Stimulated activated CD8-positive, alpha-beta memory T cell treated with anti-CD3 and anti-CD28 coated beads, Interleukin-12 subunit alpha, Interleukin-12 subunit beta, amount 100 ng/mL, for 24 hours (primary cell): ENCODE measurements around the gene JAM3.

ENCODE experiments used
- DNase-seq: peaks from one replicate; pipeline ENCODE4 v3.0.0-alpha.2; 2020; ENCODE audit errors: extremely low read depth

JAM3 gene

DNA sequence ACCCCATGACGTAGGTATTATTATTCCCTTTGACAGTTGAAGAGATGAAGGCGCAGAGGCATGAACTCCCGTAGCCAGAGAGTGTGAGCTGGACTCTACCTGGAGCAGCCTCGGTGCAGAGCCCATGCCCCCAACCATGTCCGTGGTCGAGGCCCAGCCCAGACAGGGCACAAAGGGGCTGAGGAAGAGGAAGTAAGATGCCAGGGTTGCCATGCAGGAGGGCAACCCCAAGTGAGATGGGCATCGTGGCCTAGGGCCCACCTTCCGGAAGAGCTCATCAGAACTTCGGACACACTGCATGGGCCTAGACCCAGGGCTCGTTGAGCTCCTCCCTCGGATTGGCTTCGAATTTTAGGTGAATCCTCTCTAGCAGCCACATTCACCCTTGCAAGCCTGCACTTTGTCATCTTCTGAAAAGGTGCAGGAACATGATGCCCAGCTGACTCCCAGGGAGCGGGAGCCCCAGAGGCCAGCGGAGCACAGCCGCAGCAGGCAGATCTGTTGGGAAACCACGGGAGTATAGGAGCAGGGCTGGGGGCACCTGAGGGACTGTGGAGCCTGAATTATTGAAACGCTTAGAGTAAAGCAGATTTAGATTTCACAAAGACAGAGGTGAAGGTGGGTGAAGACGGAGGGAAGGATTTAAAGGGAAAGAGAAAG is 29.0 kb upstream of the JAM3 start:
- no peak for DNase-seq

DNA sequence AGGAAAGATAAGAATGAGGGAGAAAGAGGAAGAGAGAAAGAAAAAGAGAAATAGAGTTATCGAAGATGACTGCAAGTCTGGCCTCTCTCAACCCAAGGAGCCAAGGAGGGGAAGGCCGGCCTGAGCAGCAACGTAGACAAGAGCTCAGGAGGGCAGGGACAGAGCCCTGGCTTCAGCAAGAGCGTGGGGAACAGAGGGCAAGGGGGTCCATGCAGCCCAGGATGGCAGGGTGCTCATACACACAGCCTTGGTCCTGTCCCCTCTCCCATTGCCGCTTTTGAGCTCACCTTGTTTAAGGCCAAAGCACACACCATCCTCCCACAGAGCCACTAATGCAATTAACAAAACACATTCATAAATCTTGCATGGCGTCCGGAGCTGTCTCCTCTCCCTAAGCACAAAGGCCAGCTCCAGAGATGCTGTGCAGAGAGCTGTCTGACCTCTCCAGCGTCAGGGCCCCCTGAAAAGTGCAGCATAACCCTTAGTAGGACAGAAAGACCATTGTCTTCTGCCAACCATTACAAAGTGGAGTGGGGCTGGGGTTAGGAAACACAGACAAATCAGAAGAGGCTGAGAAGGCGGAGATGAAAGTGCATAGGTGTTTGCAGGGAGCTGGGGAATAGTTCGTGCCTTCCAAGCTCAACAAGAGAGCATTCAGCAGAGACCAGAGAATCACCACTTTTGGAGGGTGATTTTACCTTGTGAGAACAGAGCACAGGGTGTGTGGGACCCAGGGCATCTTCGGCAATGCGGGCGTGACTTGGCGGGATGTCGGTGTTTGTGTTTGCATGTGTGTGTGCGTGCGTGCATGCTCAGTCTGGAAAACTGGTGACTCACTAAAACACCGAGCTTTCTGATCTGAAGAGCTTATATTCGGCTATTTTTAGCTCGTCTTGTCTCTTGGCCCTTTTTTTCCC is 28.2 kb upstream of the JAM3 start:
- DNase-seq = no peak

GRCh38 chr11:134041349-134041748 is 27.5 kb upstream of the JAM3 start:
- no peak for DNase-seq

GRCh38 chr11:134041791-134042696 is 26.8 kb upstream of the JAM3 start:
- DNase-seq = no peak

GRCh38 chr11:134043821-134044420 is 25.0 kb upstream of the JAM3 start:
- no peak for DNase-seq

- DNase-seq = no peak
These were observed 24.2 kb upstream of the JAM3 start for GRCh38 chr11:134044514-134045284.

DNA sequence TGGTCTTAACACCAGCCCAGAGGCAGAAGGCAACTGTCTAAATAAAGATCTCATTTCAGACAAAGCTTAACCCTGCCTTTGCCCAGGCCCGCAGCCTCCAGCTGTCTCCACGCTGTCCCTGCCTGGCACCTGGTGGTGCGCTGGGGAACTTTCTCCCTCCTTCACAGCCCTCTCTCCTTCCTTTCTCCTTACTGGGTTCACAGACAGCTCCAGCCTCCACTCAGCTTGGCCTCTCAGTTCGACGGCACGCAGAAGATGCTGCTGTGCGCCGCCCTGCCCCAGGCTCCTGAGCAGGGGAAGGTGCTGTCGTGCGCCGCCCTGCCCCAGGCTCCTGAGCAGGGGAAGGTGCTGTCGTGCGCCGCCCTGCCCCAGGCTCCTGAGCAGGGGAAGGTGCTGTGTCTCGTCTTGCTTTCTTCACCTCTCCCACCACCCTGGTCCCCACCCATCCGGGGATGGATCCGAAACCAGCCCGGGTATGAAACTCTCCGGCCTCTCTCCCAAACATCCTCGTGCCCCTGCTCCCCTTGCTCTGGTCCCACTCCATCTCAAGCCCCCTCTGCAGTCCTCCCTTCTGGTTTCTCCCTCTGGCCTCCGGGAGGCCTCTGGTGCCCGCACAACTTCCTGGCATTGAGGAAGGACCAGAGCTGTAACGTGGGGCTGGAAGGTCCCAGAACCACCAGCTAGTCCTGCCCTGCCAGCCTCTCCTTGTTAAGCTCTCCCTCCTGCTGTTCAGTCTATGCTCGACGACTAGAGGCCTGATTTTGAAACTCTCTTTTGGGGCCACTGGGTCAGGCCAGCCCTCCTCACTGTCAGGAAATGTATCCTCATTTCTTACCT is 22.9 kb upstream of the JAM3 start:
- DNase-seq = no peak

DNA sequence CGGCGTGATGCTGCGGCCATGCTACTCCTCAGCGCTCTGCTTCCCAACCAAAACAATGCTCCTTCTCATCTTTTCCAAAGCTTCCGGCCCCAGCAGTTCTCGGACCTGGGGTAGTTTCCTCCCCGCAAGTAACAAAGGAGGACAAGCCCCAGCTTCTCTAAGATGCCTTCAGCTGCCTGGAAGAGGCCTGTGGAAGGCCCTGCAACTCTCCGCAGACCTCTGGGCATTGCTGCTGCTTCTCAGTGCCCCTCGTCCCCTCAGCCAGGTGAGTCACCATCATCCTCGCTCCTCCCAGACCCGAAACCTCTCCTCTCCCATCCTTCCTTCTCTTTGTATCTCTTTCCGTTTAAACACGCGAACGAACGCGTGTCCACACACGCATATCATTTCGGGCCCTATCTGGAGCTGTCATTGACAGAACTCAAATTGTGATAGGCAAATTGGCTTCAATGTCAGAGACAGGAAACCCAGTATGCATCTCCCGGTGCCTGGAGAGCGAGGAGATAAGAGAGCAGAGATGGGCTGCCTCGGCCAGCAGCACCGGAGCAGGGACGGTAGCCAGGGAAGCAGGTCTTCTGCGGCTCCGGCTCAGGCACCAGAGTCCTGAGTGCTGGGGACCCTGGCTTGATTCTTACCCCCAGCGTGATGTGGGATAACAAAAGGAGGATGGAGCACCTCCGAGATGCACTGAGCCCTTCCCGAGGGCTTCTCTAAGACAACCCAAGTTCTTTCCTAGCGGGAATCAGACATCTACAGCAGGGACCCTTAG is 22.0 kb upstream of the JAM3 start:
- DNase-seq = no peak

DNA sequence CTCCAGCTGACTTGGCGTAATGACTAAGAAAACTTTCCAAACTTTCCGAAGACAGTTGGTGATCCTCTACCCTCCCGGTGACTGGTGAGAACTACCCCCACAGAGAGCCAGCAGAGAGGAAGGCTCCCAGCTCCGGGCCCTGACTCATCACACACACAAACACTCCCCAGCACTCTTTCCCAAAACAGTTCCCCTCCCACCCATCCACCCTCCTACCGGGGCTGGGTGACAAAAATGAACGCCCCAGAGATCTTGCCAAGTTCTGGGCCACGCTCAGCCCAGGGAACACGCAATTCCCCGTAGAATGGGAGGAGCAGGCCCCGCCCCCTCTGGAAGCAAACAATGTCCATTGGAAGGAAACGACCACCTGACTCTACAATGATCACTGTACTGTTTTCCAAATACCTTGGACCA is 21.3 kb upstream of the JAM3 start:
- DNase-seq = no peak

GRCh38 chr11:134048028-134048427 is 20.8 kb upstream of the JAM3 start:
- no peak for DNase-seq

- DNase-seq = no peak
These were observed 19.6 kb upstream of the JAM3 start for GRCh38 chr11:134049303-134049702.

DNA sequence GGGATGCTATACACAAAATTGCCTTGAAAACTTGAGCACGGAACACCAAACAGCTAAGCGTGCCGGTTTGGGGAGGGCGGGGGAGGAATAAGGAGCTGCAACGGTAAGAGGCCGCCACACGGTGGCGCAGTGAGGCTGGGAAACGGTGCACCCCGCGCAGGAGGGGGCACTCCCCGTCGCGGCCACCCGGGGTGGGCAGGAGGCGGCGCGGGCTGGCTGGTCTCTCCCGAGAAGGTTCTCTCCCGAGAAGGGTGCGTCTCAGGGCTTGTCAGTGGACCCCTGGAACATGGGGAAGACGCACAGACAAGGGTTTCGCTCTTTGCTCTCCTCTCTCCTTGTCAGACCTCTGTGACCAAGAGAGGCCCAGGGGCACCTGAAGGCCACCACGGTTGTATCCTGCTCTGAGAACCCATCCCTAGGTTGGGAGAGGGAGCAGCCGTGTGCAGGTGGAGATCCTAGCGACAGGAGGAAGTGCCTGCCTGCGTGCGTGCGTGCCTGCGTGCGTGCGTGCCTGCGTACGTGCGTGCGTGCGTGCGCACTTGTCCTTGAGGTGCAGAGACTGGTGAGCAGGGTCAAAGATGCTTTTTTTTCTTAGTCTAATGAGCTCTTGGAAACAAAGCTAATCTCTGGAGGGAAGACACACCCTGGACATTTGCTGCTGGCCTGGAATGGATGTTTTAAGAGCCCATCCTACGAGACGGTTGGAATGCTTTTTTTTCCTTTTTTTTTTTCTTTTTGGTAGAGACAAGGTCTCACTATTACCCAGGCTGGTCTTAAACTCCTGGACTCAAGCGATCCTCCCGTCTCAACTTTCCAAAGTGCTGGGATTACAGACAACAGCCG is 18.1 kb upstream of the JAM3 start:
- no peak for DNase-seq

- no peak for DNase-seq
These were observed 16.4 kb upstream of the JAM3 start for GRCh38 chr11:134052395-134052987.

- no peak for DNase-seq
These were observed 15.6 kb upstream of the JAM3 start for GRCh38 chr11:134052988-134053945.

- no peak for DNase-seq
These were observed 13.8 kb upstream of the JAM3 start for GRCh38 chr11:134055029-134055428.

GRCh38 chr11:134060316-134060715 is 8.6 kb upstream of the JAM3 start:
- DNase-seq = no peak
